Smooth muscle cell (in vitro differentiated cells): ENCODE data around the gene DLG2. TPM values are rescaled to one million over a fixed set of nuclear protein-coding genes. Genes with fewer than 3 reads are reported as not detected.

Experiments
- DNase-seq: peaks from one replicate; lab custom pipeline; 2025; ENCODE audit not compliant: unreplicated experiment; lab: John Stamatoyannopoulos, UW
- H2AFZ ChIP-seq: fragments of 200-600 bp; sonication (generic); 2 replicates; pipeline ENCODE4 v1.6.0; 2016; ENCODE audit warnings: antibody characterized with exemption, low read depth, mild to moderate bottlenecking
- H3F3A ChIP-seq: fragments of 200-600 bp; sonication (generic); 2 replicates; pipeline ENCODE4 v1.6.0; 2017; ENCODE audit warnings: antibody characterized with exemption, low read depth
- H3K27ac ChIP-seq: fragments of 200-600 bp; sonication (generic); 2 replicates; pipeline ENCODE4 v1.5.1; 2016; ENCODE audit warnings: low read depth, mild to moderate bottlenecking
- H3K27me3 ChIP-seq: fragments of 200-600 bp; sonication (generic); 2 replicates; pipeline ENCODE4 v1.6.1; 2016; ENCODE audit warnings: low read depth, mild to moderate bottlenecking
- H3K36me3 ChIP-seq: fragments of 200-600 bp; sonication (generic); 2 replicates; pipeline ENCODE4 v1.5.1; 2016; ENCODE audit warnings: low read depth
- H3K4me1 ChIP-seq: fragments of 200-600 bp; sonication (generic); 2 replicates; pipeline ENCODE4 v1.5.1; 2016; ENCODE audit warnings: low read depth
- H3K4me2 ChIP-seq: fragments of 200-600 bp; sonication (generic); 2 replicates; pipeline ENCODE4 v1.6.0; 2016; ENCODE audit warnings: mild to moderate bottlenecking
- H3K4me3 ChIP-seq: fragments of 200-600 bp; sonication (generic); 2 replicates; pipeline ENCODE4 v1.5.1; 2016; ENCODE audit warnings: mild to moderate bottlenecking
- H3K79me2 ChIP-seq: fragments of 200-600 bp; sonication (generic); 2 replicates; pipeline ENCODE4 v1.6.0; 2016; ENCODE audit warnings: low read depth, mild to moderate bottlenecking
- H3K9ac ChIP-seq: fragments of 200-600 bp; sonication (generic); 2 replicates; pipeline ENCODE4 v1.6.0; 2016; ENCODE audit warnings: low read depth
- H3K9me3 ChIP-seq: fragments of 200-600 bp; sonication (generic); replicated peaks from 2 replicates; pipeline ENCODE4 v1.5.1; 2016; ENCODE audit warnings: low read depth
- H4K20me1 ChIP-seq: fragments of 200-600 bp; sonication (generic); 2 replicates; pipeline ENCODE4 v1.6.0; 2016; ENCODE audit warnings: low read depth
- CTCF ChIP-seq: fragments of 200-600 bp; sonication (generic); IDR thresholded peaks from 2 replicates; pipeline ENCODE4 v1.5.1; 2017; ENCODE audit warnings: borderline replicate concordance, mild to moderate bottlenecking, antibody characterized with exemption; ENCODE audit not compliant: insufficient read depth, poor library complexity, severe bottlenecking
- WGBS: methylation state at CpG from one replicate; pipeline ENCODE4 v1.1.7; 2016; ENCODE audit warnings: low lambda C conversion rate; 5-methylcytosine and 5-hydroxymethylcytosine counted together
- polyA plus RNA-seq: library from polyadenylated mRNA; unstranded; fragments of >200 nt; fragmentation: Nextera tagmentation; extraction: Ambion mirVana; gene quantifications from 2 replicates; pipeline ENCODE4 v1.2.1, GENCODE V29; 2016
- total RNA-seq: library from RNA; depleted of rRNA; stranded (reverse); fragments of >200 nt; gene quantifications from 2 replicates; pipeline ENCODE4 v1.2.3, GENCODE V29; 2014

DLG2 gene
- total and polyA plus RNA-seq, 2 experiments from 2014 or later, result 0.74 to 1.1 TPM

DNA sequence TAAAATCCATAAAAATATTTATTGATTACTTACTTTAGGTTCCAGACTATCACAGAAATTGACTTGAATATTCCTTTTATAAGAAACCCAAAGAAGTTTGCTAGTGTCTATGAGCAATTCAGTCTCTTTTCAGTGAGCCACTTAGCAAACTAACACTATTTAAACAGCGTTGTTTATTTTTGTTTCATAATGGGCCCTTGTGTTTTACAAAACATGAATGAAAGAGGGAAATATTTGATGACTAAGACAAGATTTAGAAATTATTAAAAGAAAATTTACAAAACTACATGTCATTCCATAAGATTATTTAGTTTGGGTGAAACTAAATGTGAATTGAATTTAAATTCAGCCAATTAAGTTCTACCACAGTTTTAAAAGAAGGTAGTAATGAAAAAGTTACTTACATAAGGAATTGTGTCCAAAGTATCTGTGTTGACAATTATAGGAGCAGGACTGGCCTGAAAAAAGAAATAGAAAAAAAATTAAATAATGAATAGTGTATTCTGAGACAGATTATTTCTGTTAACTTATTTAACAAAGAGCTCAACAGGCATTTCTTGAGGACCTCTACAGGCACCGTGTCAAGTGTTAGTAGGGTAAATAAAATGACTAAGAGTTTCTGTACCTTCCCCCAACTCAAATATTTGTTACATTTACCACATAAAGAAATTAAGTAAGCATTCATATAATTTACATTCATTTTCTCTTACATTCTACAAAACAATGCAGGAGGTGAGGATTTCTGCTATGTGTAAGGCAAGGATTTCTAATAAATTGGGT is 1376.1 kb downstream of the DLG2 start:
- WGBS, result 94% methylated on average over 2 of the region's 2 CpGs

GRCh38 chr11:84249344-84250135 is 1377.6 kb downstream of the DLG2 start:
- no peak overlapping the region for H3K4me3 ChIP-seq
- H3K79me2 ChIP-seq, result no peaks in the 10 kb centered on the region
- H3K9me3 ChIP-seq, result no peaks in the 10 kb centered on the region
- TF ChIP-seq CTCF, result no peak
- H3K9ac ChIP-seq, result no peak overlapping the region
- no peak overlapping the region for H2AFZ ChIP-seq
- H3K4me2 ChIP-seq, result no peak overlapping the region
- no peak overlapping the region for H3K27ac ChIP-seq
- H3K4me1 ChIP-seq, result no peaks in the 10 kb centered on the region
- DNase-seq, result no peak
- no peaks in the 10 kb centered on the region for H3K27me3 ChIP-seq
- H3K36me3 ChIP-seq, result no peaks in the 10 kb centered on the region
- 91% methylated on average over 4 of the region's 4 CpGs for WGBS
- H4K20me1 ChIP-seq, result no peaks in the 10 kb centered on the region
- no peaks in the 10 kb centered on the region for H3F3A ChIP-seq

More for the DNA sequence above, 1376.1 kb downstream of the DLG2 start:
- Histone ChIP-seq H3K9ac (no peak overlapping the region), H2AFZ (no peak overlapping the region), H3K79me2 (no peaks in the 10 kb centered on the region), H3K4me3 (no peak overlapping the region), H3K4me2 (no peak overlapping the region), H4K20me1 (no peaks in the 10 kb centered on the region), H3K36me3 (no peaks in the 10 kb centered on the region), H3F3A (no peaks in the 10 kb centered on the region), H3K9me3 (no peaks in the 10 kb centered on the region), H3K4me1 (no peaks in the 10 kb centered on the region), H3K27ac (no peak overlapping the region), H3K27me3 (no peaks in the 10 kb centered on the region)
- DNase-seq, result no peak
- TF ChIP-seq CTCF, result no peak

GRCh38 chr11:84247926-84248325 is 1379.2 kb downstream of the DLG2 start:
- Histone ChIP-seq H2AFZ (no peak overlapping the region), H3K27ac (no peak overlapping the region), H3K36me3 (no peaks in the 10 kb centered on the region), H3K27me3 (no peaks in the 10 kb centered on the region), H3K4me2 (no peak overlapping the region), H3K4me3 (no peak overlapping the region), H4K20me1 (no peaks in the 10 kb centered on the region), H3K4me1 (no peaks in the 10 kb centered on the region), H3F3A (no peaks in the 10 kb centered on the region), H3K9ac (no peak overlapping the region), H3K79me2 (no peaks in the 10 kb centered on the region), H3K9me3 (no peaks in the 10 kb centered on the region)
- TF ChIP-seq CTCF, result no peak
- WGBS, result 88% methylated on average over 4 of the region's 4 CpGs
- no peak for DNase-seq
